ENCODE results near the gene PLCB4. TPM values are rescaled to one million over a fixed set of nuclear protein-coding genes. Genes with fewer than 3 reads are reported as not detected.

Gene PLCB4
- total and polyA plus RNA-seq, 8 donors, result 6.2 to 15.3 (median 9.4) TPM

DNA sequence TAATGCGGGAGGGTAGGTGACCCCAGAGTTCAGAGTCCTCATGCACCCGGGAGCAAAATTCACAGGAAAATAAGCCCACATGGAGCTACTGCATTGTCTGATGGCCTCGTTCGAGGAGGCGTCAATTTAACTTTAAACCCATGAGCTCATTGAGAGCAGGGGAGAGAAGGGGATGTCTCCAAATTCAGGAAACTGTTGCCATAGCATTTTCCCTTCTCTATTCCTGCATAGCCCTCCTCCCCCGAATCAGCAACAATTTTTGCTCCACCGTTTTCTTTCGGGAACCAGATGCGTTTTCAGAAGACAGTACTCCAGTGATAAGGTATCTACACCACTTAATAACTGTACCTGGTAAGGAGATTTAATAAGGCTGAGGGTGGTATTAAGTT lies 445.2 kb downstream of the PLCB4 start:
- no peak for DNase-seq
- Histone ChIP-seq H3K27me3 (peaks cover 48 to 97% of the 10 kb centered on the region in 2 donors), H3K4me1 (peaks cover 8 to 23% of the 10 kb centered on the region in 2 donors), H3K36me3 (no peaks in the 10 kb centered on the region), H3K9me3 (no peaks in the 10 kb centered on the region), H3K4me3 (no peak overlapping the region), H3K27ac (no peak overlapping the region)
- TF ChIP-seq CTCF (IDR thresholded peaks at IDR 0.05), result no peak
- no peak for ATAC-seq
- intact Hi-C loops (cut with DNase I), result no loop called here

DNA sequence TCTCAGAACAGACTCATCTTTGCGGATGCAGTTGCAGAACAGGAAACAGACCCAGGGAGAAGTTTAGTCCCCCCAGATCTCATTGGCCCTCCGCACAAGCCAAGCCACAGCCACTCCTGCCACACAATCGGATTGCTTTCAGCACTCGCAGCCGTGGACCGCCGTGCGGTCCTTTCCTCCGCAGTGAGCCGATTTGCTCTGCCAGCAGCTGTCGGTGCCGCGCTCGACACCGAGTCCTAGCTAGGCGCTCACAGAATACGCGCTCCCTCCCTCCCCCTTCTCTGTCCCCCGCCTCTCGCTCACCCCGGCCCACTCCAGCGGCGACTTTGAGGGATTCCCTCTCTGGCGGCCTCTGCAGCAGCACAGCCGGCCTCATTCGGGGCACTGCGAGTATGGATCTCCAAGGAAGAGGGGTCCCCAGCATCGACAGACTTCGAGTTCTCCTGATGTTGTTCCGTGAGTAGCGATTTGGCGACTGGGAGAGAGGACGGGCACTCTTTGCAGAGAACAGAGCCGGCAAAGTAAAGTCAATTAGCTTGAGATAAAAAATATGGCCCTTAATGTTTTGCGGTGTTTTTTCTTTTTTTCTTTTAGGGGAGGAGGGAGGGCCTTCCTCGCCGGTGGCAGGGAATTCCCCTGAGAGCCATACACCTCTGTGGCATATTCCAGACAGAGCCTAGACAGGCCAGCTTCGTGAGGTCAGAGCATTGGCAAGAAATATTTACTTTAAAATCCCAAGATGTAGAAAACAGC lies 445.8 kb downstream of the PLCB4 start, which contains the start of gene LAMP5:
TSS of gene LAMP5 (plus strand) at position 130 of the 753 bp plus-strand sequence. CDS start at position 393, 263 bp downstream.
- no peak within 1 kb of the TSS for H3K4me3 ChIP-seq
- peaks cover 42 to 97% of the 10 kb centered on the region in 2 donors for H3K27me3 ChIP-seq
- no peaks in the 10 kb centered on the region for H3K9me3 ChIP-seq
- no peaks in the 10 kb centered on the region for H3K36me3 ChIP-seq
- H3K4me1 ChIP-seq, result peaks cover 8 to 23% of the 10 kb centered on the region in 2 donors
- ATAC-seq, result peak; percentile 51
- no peak within 1 kb of the TSS for H3K27ac ChIP-seq
- intact Hi-C loops (cut with DNase I), result no loop called here
- no peak for TF ChIP-seq CTCF (IDR thresholded peaks at IDR 0.05)
- peak in 2 of 4 donors; percentile 64 to 79 for DNase-seq

DNA sequence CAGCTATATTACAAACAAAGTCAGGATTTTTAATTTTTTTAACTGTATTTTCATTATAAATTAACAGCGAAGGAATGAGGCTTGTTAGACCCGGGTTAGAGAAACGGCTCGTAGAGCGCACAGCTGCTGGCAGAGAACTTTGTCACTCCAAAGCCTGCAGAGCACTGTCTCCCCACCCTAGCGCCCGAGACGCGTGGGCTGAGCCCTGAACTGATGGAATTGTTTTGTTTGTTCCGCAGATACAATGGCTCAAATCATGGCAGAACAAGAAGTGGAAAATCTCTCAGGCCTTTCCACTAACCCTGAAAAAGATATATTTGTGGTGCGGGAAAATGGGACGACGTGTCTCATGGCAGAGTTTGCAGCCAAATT lies 446.3 kb downstream of the PLCB4 start:
- Histone ChIP-seq H3K27ac (no peak overlapping the region), H3K4me1 (peaks cover 8 to 23% of the 10 kb centered on the region in 2 donors), H3K36me3 (no peaks in the 10 kb centered on the region), H3K4me3 (no peak overlapping the region), H3K9me3 (no peaks in the 10 kb centered on the region), H3K27me3 (peaks cover 40 to 97% of the 10 kb centered on the region in 2 donors)
- intact Hi-C loops (cut with DNase I), result no loop called here
- ATAC-seq (no peak), DNase-seq (no peak)
- TF ChIP-seq CTCF (IDR thresholded peaks at IDR 0.05), result no peak

- H3K9me3 ChIP-seq, result no peaks in the 10 kb centered on the region
- no peak for TF ChIP-seq CTCF (IDR thresholded peaks at IDR 0.05)
- intact Hi-C loops (cut with DNase I), result no loop called here
- H3K36me3 ChIP-seq, result no peaks in the 10 kb centered on the region
- peak in 1 of 4 donors; percentile 67 for DNase-seq
- H3K27me3 ChIP-seq, result peaks cover 40 to 94% of the 10 kb centered on the region in 2 donors
- H3K27ac ChIP-seq, result no peak overlapping the region
- ATAC-seq, result peak; percentile 14
- peak overlapping the region; percentile 10 to 17 for H3K4me3 ChIP-seq
- peaks cover 8 to 23% of the 10 kb centered on the region in 2 donors for H3K4me1 ChIP-seq
Observed at GRCh38 chr20:9515741-9516233, 446.9 kb downstream of the PLCB4 start.

GRCh38 chr20:9516234-9516871 lies 447.5 kb downstream of the PLCB4 start:
- TF ChIP-seq CTCF (IDR thresholded peaks at IDR 0.05), result no peak
- Histone ChIP-seq H3K27me3 (peaks cover 40 to 90% of the 10 kb centered on the region in 2 donors), H3K4me3 (peak overlapping the region; percentile 10 to 17), H3K27ac (no peak overlapping the region), H3K9me3 (no peaks in the 10 kb centered on the region), H3K36me3 (no peaks in the 10 kb centered on the region), H3K4me1 (peaks cover 8 to 23% of the 10 kb centered on the region in 2 donors)
- intact Hi-C loops (cut with DNase I), result no loop called here
- ATAC-seq, result peak; percentile 72
- DNase-seq, result peak in 3 of 4 donors; percentile 54 to 67 (median 66)
